GM19468 (cell line): Measurements from ENCODE around the gene ERP27.
A peak's percentile ranks its signal among the peaks of the same experiment; 100 is the strongest.

ENCODE experiments used
- ATAC-seq: cut with Tn5 transposase; IDR thresholded peaks from one replicate; pipeline ENCODE4 v1.9.1; 2021; ENCODE audit warnings: mild to moderate bottlenecking, moderate library complexity, moderate number of reproducible peaks; ENCODE audit not compliant: unreplicated experiment; ENCODE audit errors: extremely low read depth

ERP27 gene

DNA sequence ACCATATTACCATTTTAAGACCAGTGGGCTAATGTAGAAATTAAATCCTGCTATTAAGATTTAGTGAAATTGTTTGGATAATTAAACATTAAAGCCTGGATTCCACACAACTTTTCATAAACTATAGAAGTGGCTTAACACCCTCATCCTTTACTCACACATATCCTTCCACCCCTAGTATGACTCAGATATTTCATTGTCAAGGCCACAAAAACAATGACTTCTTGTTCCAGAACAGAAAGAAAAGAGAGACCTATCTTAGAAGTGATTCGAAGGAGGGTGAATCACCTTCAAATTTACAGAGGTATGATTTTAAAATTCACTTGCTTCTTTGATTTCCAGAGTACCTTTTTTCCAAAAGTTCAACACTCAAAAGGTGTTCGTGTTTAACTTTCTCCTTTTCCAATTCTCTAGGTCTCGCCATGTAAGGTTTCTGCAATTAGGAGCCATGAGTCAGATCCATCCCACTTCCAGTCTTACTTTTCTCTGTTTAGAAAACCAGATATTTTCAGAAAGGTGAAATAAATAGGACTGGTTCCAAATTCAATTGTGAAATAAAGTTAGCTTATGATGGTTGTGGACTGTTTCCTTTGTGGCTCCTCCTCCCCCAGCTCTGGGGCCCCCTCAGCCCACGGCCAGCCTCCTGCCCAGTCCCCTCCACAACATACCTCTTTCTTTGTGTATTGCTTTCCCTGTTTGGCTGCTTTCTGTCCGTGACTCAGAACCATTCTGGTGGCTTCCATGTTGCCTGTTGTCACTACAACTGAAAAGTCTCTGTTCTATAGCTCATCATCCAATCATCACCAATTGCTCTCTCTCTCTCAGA, 28.0 kb downstream of the ERP27 start:
- ATAC-seq: no peak

DNA sequence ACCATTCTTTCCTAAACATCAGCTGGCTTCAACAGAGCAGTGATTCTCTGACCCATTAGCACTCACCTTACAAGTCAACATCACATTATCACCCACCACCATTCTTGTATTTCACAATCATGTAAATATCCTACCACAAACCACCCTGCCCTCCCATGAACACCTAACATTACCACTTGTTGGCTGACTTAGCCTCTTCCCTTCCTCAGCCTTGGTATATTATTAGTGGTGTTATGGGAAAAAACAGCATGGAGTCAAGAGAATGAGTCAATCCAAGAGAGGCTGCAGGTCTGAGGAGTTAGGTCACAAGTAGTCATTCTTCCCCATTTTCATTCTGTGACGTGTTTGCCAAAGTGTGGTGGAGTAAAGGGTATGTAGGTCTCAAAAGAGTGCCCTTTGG, 30.4 kb downstream of the ERP27 start:
- no peak for ATAC-seq

GRCh38 chr12:14906114-14906513, 32.2 kb downstream of the ERP27 start:
- no peak for ATAC-seq

DNA sequence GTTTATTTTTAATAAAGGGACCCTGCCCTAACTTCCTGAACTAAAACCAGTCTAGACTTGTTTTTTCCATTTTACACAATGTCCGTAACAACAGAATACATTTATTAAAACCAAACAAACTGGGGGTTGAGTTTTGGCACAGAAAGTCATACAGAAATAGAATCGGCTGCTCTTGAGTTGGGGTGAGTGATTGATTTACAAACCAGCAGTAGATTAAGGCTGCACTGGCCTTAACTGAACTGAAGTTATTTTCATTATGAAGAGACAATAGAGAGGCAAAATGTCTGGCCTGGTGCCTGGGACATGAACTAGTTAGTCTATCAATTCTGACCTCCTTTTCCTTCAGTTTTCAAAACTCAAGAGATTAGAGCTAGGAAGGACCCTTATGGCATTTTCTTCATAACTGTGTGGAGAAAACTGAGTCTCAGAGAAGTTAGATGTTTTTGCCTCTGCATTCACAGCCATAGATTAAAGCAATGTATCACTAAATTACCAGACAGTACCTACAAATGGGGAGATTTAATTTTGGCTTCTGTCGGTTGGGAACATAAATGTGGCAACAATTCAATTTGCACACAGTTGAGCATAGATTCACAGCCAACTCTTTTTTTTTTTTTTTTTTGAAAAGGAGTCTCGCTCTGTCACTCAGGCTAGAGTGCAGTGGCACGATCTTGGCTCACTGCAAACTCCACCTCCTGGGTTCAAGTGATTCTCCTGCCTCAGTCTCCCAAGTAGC, 32.9 kb downstream of the ERP27 start:
- ATAC-seq: no peak

- no peak for ATAC-seq
These were observed 33.5 kb downstream of the ERP27 start for GRCh38 chr12:14904854-14905253.

- no peak for ATAC-seq
These were observed 34.8 kb downstream of the ERP27 start for GRCh38 chr12:14903386-14904098.

GRCh38 chr12:14902465-14902864, 35.9 kb downstream of the ERP27 start:
- no peak for ATAC-seq

DNA sequence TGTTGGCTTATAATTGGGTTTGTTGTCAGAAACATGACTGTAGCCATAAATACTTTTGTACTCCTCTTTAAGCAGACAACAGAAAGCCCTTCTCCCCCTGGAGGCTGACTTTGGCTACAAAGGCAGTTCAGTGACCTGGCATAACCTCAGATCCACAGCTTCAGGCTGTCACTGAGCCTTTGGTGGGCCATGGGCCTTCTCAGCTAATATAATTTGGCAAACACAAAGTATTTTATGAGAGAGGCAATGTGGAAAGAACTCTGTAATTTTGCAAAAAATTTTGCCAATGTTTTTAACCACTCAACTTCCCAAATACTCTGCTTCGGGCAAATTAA, 37.1 kb downstream of the ERP27 start:
- ATAC-seq: no peak

DNA sequence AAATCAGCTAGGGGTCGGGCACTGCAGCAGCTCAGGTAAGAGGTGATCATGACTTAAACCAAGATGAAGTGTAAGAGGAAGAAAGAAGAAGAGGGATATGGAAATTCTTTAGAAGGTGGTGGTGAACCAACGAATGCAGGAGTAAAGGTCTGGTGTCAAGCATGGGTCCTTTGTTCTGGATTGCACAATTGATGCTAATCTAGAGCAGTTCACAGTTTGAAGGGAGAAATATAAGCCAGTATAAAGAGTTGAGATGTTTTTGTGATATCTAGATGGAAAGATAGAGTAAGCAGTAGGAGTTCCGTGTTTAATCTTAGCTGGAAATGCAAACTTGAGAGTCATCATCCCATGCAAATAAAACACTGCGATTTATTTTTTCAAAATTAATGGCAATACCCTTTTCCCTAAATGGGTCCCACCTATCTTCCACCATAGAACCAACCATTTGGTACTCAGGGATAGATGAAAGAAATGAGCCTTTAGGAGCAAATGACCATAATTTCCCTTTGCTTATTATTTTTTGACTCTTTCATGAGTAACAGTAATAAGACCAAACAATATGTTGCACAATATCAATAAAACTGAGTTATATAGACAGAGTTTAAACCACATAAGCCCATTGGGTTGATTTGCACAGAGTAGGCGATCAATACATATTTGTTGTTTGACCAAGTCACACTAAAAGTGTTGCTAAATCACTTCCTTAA, 37.7 kb downstream of the ERP27 start:
- ATAC-seq: no peak

- no peak for ATAC-seq
These were observed 41.7 kb downstream of the ERP27 start for GRCh38 chr12:14896521-14897169.

- no peak for ATAC-seq
These were observed 44.7 kb downstream of the ERP27 start for GRCh38 chr12:14893506-14894250.

GRCh38 chr12:14892726-14893505, 45.4 kb downstream of the ERP27 start:
- ATAC-seq: no peak

DNA sequence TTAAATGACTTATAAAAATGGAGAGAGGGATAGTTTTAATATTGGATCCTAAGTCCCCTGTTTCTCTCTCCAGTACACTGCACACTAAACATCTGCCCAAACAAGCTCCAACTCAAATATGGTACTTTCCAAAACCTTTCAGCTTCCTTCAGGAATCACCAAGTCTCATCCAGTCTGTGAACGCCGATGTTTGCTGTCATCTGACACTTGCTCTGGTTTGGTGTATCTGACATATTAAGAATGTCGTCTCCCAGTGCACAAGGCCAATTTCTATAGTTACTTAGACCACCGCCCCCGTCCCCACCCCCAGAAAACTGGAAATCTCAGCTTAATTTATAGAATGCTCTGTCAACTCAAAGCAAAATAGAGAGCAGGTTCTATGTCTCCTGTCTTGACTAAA, 47.6 kb downstream of the ERP27 start:
- ATAC-seq: no peak

DNA sequence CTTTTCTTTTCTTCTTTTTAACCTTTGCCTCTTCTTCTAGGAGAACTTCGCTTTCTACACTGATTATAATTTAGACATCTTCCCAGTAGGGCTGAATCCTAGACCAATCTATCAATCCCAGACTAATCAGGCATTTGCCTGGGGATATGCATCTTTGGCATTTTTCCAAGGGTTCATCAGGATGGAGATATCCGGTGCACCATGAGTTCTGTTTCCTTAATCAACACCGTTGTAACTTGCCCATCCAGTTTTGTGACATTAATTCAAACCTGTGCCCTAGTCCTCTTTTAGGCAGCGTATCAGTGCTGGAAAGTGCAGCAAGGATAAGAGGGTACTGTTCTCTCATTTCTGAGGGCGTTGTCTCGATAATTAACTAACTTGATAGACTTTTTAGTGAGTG, 52.1 kb downstream of the ERP27 start:
- ATAC-seq: no peak

DNA sequence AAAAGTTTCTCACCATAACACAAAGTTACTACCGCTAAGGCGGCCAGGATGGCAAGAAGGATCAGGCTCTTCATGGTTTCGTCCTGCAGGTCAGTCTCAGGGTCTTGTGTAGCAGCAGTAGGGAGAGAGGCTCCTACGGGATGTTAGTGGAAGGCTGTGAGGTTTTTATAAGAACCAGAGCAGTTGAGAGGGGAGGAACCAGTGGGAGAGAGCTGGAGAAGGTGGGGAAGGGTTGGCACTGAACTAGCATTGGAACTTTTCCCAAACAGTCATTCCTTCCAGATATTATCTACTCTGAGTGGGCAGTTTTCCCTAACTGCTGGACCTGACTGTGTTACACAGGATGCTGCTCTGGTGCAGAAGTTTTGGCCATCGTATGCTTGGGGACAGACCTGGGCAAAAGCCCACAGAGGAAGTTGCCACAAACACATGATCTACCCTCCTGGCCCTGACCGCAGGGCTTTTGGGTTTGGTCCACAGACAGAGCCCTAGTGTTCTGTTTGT, 52.6 kb downstream of the ERP27 start, which contains the start of gene MGP:
Gene MGP, minus strand, starts transcription at position 137 of the 504 bp plus-strand sequence. Its CDS starts 63 bp downstream, at position 74.
- no peak for ATAC-seq

DNA sequence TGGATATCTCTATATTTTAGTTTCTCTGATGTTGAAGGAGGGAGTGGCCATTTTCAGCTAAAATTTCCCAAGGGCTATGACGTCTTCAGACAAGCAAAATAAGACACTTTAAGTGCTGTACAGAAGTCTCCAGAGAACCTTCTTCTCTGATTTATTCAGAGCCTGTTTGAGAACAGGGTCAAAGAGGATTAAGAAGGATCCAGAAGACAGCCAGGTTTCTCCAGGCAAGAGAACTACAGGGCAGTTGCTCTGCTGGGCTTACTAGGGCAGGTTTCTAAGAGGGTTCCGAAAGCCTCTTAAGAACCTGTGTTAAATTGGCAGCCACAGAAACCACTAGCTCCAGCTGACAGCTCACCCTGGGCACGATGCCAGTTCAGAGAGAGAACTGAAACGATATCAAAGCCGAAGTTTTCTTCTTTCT, 53.9 kb downstream of the ERP27 start:
- peak; percentile 90 for ATAC-seq

- ATAC-seq: no peak
These were observed 54.7 kb downstream of the ERP27 start for GRCh38 chr12:14883686-14884085.

GRCh38 chr12:14880890-14881453, 57.4 kb downstream of the ERP27 start:
- no peak for ATAC-seq
